IPS DF 4.7 (cell line): ENCODE data around the gene GBF1.

Experiments
- DNase-seq: peaks from one replicate; pipeline ENCODE4 v3.0.0-alpha.2; 2013; ENCODE audit warnings: low spot score; ENCODE audit errors: extremely low read depth

Gene GBF1

DNA sequence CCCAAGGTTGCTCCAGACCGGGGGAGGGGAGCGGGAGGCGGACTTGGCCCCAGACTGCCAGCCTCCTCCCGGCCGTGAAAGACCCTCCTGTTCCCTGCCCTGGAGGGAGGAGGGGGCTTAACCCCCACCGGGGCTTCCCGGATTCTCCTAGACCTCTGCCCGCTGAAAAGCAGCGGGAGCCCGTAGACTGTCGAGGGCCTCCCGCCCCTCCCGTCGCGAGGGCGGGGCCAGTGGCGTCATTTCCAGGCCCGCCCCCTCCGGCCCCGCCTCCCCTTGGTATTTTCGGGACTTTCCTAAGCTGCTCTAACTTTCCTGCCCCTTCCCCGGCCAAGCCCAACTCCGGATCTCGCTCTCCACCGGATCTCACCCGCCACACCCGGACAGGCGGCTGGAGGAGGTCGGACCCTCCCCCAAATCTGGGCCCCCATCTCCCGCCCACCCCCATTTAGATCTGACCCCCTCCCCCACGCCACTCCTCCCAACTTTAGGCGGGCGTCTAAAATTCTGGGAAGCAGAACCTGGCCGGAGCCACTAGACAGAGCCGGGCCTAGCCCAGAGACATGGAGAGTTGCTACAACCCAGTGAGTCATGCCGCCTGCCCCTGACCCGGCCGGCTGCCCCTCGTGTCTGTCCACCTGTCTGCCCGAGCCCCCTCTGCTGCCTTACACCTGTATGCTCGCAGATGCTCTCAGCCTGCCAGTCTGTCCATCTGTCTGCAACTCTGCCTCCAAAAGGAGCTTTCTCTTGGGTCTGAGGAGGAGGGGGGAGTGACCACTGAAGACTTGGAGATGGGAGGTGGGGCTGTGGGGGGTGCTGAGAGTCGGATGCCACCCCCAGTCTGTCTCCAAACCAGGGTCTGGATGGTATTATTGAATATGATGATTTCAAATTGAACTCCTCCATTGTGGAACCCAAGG is 150.3 kb downstream of the GBF1 start, which contains the start of gene NFKB2:
Gene NFKB2 (plus strand): TSS at position 306 of the 917 bp plus-strand sequence. CDS start 255 bp downstream, at position 561.
- DNase-seq, result no peak

DNA sequence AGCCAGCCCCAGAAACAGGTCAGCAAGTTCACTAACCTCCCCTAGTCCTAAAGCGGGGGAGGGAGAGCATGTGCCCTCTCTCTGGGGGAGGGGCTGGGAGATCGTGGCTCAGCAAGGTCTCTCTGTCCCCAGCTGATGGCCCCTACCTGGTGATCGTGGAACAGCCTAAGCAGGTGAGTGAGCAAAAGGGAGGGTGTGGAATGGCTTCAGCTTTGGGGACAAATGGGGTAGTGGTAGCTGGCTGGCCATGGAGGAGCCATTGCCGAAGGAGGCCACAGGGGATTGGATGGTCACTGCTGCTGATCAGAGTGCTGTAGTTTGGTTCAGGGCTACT is 151.0 kb downstream of the GBF1 start:
- DNase-seq, result no peak

DNA sequence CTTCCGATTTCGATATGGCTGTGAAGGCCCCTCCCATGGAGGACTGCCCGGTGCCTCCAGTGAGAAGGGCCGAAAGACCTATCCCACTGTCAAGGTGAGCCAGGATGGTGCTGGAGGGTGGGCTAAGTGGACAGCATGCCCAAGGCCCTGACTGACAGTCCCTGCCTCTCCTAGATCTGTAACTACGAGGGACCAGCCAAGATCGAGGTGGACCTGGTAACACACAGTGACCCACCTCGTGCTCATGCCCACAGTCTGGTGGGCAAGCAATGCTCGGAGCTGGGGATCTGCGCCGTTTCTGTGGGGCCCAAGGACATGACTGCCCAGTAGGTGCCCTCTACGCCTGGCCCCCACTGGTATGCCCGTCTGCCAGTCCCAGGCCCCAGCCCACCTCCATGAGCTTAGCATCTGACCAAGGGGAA is 151.4 kb downstream of the GBF1 start:
- no peak for DNase-seq

GRCh38 chr10:102397222-102398171 is 152.2 kb downstream of the GBF1 start:
- no peak for DNase-seq

GRCh38 chr10:102398172-102399020 is 153.1 kb downstream of the GBF1 start:
- DNase-seq, result no peak

DNA sequence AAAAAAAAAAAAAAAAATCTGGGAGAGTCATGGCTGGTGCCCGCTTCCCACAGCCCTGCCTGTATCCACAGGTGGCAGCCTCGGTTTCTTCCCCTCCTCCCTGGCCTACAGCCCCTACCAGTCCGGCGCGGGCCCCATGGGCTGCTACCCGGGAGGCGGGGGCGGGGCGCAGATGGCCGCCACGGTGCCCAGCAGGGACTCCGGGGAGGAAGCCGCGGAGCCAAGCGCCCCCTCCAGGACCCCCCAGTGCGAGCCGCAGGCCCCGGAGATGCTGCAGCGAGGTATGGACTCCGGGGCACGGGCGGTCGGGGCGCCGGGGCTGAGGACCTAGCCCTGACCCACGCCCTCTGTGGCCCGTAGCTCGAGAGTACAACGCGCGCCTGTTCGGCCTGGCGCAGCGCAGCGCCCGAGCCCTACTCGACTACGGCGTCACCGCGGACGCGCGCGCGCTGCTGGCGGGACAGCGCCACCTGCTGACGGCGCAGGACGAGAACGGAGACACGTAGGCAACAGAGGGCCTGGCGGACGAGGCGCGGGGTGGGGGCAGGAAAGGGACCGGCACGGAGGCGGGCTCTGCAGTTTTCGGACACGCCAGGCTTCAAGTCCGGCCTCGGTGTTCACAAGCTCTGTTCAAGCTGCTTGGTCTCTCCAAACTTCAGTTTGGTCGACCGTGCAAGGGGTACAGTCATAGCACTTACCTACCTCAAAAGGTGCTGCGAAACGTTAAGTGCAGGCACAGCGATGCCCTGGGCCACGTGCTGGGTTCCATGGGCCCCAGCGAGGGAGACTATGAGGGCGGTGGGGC is 154.1 kb downstream of the GBF1 start:
- no peak for DNase-seq

GRCh38 chr10:102400076-102400475 is 154.7 kb downstream of the GBF1 start:
- no peak for DNase-seq

DNA sequence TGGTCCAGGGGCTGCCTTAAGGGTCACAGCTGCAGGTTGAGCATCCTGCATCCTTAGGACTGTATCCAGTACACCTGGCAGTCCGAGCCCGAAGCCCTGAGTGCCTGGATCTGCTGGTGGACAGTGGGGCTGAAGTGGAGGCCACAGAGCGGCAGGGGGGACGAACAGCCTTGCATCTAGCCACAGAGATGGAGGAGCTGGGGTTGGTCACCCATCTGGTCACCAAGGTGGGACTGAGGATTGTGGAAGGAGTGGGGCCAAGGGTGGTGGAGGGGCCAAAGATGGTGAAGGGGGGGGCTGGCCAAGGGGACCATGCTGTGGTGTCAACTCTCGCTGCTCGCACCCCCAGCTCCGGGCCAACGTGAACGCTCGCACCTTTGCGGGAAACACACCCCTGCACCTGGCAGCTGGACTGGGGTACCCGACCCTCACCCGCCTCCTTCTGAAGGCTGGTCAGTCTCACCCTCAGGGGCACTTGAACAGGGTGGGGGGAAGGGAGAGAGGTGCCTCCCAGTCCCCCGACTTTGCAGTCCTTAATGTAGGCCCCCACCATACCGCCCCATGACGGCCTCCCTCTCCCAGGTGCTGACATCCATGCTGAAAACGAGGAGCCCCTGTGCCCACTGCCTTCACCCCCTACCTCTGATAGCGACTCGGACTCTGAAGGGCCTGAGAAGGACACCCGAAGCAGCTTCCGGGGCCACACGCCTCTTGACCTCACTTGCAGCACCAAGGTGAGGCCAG is 155.4 kb downstream of the GBF1 start:
- no peak for DNase-seq

- no peak for DNase-seq
These were observed 156.0 kb downstream of the GBF1 start for GRCh38 chr10:102401342-102401654.

- DNase-seq, result no peak
These were observed 156.6 kb downstream of the GBF1 start for GRCh38 chr10:102401735-102402511.

DNA sequence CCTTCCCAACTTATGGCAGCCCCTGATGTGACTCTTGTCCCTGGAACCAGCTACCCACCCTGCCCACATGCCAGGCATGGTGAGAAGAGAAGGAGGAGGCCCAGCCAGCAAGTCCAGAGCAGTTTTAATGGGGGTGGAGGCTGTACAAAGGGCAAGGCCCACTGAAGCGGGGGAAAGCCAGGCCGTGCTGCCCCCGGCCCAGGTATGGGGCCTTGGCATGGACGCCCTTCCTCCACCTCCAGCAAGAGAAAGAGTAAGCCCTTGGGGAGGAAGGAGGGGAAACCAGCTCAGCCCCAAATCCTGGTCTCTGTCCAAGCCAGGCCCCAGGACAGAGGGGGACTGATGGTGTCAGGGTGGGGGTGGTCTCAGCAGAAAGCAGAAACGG is 157.2 kb downstream of the GBF1 start:
- no peak for DNase-seq

DNA sequence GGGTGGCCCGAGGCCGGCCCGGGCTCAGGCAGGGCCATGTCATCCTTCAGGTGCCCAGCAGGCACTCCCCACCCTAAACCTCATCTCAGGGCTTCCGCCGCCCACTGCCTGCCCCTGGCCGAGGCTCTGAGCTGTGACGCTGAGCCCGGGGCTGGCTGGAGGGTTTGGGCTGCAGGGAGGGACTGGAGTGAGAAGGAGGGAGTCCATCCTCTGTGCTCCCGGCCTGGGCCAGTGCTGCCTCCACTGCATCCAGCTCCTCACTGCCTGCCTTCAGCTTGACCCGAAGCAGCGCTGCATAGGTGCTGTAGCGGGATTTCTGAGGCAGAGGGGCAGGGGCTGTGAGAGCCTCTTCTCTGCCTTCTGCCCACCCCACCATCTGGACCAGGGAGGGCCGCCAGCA is 157.8 kb downstream of the GBF1 start:
- no peak for DNase-seq

DNA sequence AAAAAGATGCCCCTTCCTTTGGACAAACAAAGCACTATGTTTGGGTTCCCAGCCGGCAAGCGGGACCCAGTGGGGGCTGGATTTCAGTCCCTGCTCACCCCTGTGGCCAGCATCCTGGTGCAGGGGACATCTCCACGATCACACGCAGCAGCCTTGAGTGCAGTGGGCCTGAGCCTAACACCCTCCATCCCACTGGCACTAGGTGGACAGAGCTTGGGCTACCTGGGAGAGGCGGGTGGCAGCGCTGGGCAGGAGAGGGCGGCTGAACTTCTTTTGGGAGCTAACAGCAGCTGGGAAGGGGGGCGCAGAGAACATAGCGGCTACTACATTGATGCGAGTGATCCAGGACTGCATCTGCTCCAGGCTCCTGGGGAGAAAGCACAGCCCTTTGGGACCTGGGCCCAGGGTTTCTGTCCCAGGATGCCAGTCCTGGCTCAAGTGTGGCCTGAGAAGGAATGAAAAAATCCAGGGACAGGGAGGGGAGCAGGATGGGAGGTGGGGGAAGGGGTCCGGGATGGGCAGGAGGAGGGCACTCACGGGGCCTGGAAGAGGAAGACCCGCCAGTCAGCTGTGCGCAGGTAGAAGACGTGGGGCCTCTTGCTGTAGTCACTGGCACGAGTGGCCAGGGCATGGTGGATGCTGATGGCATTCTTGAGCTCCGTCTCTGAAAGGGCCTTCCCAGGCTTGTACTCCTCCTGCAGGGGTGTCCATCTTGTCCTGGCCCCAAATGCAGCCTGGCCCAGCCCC is 159.2 kb downstream of the GBF1 start:
- DNase-seq, result no peak

DNA sequence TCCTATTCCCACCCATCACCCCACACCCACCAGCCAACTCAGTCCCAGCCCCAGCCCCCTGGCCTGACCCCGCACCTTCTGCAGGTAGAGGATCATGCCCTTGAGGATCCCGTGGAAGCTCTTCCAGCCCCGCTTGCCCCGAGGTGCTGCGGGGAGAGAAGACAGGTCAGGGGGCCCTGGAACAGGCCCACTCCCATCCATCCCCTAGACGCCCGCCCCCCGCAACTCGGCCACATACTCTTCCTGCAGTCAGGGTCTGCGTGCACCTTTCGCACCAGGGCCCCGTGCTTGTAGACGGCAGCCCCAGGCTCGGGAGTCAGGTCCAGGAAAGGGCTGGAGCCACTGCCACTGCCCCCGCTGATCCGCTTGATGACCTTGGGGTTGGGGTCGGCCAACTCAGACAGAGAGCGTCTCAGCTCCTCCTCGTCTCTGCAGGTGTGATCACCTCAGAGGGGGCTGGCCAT is 159.8 kb downstream of the GBF1 start:
- DNase-seq, result no peak

DNA sequence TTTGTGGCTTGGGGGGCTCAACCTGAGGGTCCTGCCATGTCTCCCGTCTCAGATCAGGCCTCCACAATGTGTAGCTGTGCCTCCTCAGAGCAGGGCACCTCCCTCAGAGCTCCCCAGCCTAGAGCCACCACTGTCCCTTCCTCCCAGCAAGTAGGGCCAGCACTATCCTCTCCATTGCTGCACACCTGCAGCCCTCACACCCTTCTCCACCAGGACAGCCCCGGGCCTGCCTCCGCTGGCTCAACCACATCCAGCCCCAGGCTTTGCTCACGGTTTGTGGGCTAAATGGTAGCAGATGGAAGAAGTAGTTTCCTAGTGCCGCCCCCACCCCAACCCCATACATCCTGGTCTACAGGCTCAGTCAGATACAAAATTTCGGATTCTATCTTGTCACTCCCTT is 160.3 kb downstream of the GBF1 start:
- DNase-seq, result no peak

DNA sequence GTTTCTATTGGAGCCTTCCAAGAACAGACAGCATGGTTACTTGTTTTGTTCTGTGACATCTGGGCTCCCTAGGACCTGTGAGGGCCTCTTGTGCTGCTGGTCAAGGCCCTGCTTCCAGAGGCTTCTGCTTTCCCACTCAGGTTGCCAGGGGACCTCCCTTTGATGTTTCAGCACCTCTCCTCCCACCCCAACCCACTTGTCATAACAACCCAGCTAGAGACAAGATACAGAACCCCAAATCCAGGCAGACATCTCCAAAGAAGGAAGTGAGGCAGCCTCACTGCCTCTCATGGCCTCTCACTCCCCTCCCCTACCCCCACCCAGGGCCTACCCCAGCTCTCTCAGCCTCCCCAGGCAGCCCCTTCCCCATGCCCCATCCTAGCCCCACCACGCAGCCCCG is 161.5 kb downstream of the GBF1 start:
- no peak for DNase-seq

DNA sequence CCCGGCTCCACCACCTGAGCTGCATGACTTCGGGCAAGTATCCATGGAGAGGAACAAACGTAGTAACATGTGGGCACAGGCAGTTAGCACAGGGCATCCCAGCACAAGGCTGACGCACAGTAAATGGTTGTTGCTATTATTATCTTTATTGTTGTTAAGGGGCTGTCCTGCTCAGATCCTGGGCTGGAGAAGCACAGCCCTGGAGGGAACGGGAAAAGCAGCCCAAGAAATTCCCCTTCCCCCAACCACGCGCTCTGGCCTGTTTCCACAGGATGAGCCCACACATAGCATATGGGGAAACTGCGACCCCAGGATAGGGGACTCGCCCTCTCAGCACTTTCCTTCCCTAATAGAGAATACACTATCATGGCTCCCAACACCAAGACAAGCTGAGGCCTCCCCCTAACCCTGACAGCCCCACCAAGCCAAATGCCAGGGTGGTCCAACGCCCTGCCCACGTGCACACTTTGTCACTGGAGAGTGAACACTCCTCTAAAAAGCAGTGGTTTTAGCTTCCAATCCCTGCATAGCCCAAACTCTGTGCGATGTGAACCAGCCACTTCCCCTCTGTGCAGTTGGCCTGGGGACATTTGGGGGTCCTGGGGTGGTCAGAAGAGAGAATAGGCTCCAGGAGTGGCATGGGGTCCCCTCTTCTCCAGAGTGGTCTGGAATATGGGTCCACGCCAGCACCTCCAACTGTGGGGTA is 162.2 kb downstream of the GBF1 start:
- no peak for DNase-seq
